Subcutaneous adipose tissue (tissue), 4 donors: ENCODE results near the gene CTCFL. TPM values are rescaled to one million over a fixed set of nuclear protein-coding genes. Genes with fewer than 3 reads are reported as not detected.

ENCODE experiments used
- total RNA-seq, 4 donors: library from RNA; depleted of rRNA; stranded (reverse); fragments of >200 nt; gene quantifications; one replicate each; pipeline ENCODE4 v1.1.0, GENCODE V29; 2016
- TF ChIP-seq, protein P1 (sequence below): fragments of 450-650 bp; IDR thresholded peaks from one replicate; pipeline ENCODE4 v1.5.1; 2016; ENCODE audit warnings: low read depth, mild to moderate bottlenecking, control low read depth, antibody characterized with exemption, moderate library complexity

The CTCFL gene
- total RNA-seq, 4 donors from 2014 or later: 0.17 TPM; not detected in 3

DNA sequence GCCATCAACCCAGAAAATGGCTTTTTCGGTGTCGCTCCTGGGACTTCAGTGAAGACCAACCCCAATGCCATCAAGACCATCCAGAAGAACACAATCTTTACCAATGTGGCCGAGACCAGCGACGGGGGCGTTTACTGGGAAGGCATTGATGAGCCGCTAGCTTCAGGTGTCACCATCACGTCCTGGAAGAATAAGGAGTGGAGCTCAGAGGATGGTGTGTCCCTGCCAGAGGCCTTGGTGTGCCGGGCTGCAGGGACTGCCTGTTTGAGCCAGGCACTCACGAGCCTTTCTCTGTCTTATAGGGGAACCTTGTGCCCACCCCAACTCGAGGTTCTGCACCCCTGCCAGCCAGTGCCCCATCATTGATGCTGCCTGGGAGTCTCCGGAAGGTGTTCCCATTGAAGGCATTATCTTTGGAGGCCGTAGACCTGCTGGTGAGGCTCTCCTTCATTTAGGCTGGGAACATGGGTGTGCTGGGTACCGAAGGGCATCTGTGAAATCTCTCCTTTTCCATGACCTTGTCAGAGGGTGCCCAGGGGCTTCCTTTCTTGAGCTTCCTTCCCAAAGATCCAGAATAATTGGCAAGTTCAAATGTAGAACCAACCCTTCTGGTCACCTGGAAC lies 39.4 kb upstream of the CTCFL start:
- TF ChIP-seq, protein P1, sequence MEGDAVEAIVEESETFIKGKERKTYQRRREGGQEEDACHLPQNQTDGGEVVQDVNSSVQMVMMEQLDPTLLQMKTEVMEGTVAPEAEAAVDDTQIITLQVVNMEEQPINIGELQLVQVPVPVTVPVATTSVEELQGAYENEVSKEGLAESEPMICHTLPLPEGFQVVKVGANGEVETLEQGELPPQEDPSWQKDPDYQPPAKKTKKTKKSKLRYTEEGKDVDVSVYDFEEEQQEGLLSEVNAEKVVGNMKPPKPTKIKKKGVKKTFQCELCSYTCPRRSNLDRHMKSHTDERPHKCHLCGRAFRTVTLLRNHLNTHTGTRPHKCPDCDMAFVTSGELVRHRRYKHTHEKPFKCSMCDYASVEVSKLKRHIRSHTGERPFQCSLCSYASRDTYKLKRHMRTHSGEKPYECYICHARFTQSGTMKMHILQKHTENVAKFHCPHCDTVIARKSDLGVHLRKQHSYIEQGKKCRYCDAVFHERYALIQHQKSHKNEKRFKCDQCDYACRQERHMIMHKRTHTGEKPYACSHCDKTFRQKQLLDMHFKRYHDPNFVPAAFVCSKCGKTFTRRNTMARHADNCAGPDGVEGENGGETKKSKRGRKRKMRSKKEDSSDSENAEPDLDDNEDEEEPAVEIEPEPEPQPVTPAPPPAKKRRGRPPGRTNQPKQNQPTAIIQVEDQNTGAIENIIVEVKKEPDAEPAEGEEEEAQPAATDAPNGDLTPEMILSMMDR: no peak

DNA sequence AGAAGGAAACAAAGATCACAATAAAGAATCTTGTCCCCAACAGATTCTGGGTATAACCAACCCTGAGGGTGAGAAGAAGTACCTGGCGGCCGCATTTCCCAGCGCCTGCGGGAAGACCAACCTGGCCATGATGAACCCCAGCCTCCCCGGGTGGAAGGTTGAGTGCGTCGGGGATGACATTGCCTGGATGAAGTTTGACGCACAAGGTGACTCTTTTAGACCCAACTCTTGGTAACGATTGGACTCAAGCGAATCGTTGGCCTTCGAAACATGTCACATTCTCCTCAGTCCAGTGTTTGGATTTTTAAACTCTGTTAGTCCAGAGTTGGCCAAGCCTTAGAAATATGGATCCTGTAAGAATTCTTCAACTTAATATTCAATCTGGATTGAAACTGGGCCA lies 38.6 kb upstream of the CTCFL start:
- TF ChIP-seq, protein P1: no peak

DNA sequence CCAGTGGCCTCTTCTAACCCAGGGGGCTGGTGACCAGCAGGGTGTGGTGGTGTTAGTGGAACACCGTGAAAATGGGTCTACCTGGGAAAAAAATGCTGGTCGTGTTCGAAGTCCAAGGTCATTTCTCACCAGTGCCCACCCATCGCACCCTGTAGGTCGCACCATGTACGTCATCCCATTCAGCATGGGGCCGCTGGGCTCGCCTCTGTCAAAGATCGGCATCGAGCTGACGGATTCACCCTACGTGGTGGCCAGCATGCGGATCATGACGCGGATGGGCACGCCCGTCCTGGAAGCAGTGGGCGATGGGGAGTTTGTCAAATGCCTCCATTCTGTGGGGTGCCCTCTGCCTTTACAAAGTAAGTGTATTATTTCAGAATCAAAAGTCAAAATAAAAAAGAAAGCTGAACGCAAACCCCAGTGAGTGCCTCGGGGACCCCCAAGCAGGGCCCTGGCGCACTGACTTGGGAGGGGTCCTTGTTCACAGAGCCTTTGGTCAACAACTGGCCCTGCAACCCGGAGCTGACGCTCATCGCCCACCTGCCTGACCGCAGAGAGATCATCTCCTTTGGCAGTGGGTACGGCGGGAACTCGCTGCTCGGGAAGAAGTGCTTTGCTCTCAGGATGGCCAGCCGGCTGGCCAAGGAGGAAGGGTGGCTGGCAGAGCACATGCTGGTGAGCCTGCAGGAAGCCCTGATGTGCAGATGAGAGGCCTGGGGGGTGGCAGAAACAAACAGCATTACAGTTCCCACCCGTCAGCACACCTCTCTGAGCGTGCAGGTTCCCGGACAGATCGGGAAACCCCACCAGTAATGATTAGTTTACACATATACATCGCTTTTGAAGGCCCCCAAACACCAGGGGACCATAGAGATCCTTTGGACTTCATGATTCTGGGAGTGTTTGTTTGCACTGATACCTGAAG lies 37.9 kb upstream of the CTCFL start:
- TF ChIP-seq, protein P1: no peak

DNA sequence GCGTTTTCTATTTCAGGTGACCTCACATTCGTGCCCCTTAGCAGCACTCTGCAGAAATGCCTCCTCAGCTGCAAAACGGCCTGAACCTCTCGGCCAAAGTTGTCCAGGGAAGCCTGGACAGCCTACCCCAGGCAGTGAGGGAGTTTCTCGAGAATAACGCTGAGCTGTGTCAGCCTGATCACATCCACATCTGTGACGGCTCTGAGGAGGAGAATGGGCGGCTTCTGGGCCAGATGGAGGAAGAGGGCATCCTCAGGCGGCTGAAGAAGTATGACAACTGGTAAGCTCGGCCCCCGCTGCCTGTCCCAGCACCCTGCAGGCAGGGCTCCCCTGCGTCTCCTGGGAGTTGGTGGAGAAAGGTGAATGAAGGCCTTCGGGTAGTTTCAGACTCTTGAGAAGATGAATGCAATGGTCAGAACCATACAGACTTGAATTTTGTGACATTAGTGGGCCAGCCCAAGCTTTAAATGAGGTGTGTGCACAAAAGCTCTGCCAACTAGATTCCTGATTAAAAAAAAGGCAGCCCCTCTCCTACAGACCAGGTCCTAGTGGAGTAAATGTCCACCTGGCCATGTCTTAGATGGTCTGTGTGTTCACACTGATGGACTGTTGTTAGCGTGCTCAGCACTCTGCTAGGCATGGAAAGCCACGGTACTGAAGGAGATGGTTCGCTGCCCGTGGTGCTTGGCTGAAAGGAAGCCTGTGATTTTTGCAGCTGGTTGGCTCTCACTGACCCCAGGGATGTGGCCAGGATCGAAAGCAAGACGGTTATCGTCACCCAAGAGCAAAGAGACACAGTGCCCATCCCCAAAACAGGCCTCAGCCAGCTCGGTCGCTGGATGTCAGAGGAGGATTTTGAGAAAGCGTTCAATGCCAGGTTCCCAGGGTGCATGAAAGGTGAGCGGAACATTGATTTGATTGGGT lies 36.7 kb upstream of the CTCFL start:
- TF ChIP-seq, protein P1: no peak

DNA sequence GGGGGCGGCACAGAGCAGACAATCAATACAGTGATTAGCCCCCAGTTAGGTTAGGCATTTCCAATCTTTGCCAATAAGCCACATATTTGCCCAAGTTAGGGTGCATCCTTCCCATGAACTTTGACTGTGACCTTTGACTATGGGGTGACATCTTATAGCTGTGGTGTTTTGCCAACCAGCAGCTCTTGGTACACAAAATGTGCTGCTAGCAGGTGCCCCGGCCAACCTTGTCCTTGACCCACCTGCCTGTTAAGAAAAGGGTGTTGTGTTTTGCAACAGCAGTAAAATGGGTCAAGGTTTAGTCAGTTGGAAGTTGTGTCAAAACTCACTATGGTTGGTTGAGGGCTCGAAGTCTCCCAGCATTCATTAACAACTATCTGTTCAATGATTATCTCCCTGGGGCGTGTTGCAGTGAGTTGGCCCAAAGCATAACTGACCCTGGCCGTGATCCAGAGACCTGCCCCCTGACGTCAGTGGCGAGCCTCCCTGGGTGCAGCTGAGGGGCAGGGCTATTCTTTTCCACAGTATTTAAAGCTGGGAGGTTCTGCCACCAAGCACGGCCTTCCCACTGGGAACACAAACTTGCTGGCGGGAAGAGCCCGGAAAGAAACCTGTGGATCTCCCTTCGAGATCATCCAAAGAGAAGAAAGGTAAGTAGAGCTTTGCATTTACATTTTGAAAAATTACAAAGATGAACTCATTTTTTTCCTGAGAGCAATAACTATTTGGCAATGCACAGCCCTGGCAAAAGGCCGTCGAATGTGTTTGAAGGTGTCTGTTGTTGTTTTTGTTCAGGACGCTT lies 35.8 kb upstream of the CTCFL start, which contains the start of gene PCK1:
PCK1 (plus strand) TSS at position 557 of the 802 bp plus-strand sequence. CDS start 302 bp downstream, outside the sequence.
- TF ChIP-seq, protein P1: no peak

DNA sequence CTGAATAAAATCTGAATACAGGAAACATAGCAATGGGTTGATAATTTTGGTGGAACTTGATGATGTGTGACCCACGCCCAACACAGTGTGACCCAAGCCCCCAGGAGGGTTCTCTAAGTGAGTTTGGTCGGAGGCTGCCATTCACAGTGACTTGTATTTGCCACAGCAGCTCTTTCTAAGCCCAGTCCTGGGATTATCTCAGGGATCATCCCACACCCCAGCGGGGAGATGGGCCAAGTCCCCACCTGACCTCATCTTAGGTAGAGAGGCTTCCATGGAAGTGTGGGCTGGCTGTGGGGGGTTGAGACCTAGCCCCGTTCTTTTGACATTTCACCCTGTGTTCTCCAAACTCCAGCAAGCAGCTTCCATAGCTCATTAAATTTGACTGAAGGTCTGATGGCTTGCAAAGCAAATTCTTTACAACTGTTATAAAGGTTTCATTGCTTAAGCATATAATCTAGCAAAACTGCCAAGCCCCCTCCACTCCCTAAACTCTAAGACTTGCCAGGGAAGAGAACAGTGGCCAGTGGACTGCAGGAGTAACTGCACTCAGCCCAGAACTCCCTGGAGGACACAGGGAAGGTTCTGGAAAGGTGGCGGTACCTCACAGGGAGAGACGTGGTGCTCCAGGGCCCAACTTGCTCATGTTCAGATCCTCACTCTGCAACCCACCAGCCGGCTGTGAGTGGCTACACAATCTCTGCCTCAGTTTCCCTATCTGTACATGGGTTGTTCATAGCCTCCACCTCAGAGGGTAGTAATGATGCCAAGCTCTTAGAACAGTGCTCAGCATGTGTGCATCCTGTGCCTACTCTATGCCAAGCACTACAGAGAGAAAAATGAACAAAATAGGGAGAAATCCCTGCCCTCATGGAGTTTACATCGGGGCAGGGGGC lies 35.0 kb upstream of the CTCFL start:
- TF ChIP-seq, protein P1: no peak
